ENCODE data around the gene KIF16B.

The KIF16B gene

DNA sequence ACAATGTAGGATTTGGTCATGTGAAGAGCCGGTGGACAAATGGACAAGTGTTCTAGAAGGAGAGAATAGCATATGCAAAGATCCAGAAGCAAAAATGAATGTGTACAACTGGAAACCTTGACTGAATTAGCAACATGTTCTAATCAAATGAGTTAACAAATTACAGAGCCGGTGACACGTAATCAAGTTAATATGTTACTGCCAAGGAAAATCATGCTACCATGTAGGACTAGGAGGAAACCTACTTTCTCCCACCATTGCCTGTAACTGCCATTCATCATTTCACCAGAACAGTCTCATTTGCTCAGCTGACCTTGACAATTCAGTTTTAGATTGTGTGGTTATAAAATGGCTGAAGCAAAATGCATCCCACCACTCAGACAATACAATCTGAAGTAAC lies 179.4 kb downstream of the KIF16B start:
- TF ChIP-seq, protein P1, sequence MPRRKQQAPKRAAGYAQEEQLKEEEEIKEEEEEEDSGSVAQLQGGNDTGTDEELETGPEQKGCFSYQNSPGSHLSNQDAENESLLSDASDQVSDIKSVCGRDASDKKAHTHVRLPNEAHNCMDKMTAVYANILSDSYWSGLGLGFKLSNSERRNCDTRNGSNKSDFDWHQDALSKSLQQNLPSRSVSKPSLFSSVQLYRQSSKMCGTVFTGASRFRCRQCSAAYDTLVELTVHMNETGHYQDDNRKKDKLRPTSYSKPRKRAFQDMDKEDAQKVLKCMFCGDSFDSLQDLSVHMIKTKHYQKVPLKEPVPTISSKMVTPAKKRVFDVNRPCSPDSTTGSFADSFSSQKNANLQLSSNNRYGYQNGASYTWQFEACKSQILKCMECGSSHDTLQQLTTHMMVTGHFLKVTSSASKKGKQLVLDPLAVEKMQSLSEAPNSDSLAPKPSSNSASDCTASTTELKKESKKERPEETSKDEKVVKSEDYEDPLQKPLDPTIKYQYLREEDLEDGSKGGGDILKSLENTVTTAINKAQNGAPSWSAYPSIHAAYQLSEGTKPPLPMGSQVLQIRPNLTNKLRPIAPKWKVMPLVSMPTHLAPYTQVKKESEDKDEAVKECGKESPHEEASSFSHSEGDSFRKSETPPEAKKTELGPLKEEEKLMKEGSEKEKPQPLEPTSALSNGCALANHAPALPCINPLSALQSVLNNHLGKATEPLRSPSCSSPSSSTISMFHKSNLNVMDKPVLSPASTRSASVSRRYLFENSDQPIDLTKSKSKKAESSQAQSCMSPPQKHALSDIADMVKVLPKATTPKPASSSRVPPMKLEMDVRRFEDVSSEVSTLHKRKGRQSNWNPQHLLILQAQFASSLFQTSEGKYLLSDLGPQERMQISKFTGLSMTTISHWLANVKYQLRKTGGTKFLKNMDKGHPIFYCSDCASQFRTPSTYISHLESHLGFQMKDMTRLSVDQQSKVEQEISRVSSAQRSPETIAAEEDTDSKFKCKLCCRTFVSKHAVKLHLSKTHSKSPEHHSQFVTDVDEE (CRISPR knock-in tag; IDR thresholded peaks at IDR 0.05) = no peak
- TF ChIP-seq TOX (CRISPR knock-in tag; IDR thresholded peaks at IDR 0.05; ENCODE audit: borderline replicate concordance) (no peak), ISL1 (CRISPR knock-in tag; IDR thresholded peaks at IDR 0.05) (no peak), GLIS3 (CRISPR knock-in tag; IDR thresholded peaks at IDR 0.05) (no peak), ZC3H10 (CRISPR knock-in tag; IDR thresholded peaks at IDR 0.05) (no peak), PPARA (CRISPR knock-in tag; IDR thresholded peaks at IDR 0.05; ENCODE audit: borderline replicate concordance) (no peak), OSR1 (CRISPR knock-in tag; IDR thresholded peaks at IDR 0.05) (no peak), RARB (CRISPR knock-in tag; IDR thresholded peaks at IDR 0.05) (no peak)
- TF ChIP-seq, protein P2, sequence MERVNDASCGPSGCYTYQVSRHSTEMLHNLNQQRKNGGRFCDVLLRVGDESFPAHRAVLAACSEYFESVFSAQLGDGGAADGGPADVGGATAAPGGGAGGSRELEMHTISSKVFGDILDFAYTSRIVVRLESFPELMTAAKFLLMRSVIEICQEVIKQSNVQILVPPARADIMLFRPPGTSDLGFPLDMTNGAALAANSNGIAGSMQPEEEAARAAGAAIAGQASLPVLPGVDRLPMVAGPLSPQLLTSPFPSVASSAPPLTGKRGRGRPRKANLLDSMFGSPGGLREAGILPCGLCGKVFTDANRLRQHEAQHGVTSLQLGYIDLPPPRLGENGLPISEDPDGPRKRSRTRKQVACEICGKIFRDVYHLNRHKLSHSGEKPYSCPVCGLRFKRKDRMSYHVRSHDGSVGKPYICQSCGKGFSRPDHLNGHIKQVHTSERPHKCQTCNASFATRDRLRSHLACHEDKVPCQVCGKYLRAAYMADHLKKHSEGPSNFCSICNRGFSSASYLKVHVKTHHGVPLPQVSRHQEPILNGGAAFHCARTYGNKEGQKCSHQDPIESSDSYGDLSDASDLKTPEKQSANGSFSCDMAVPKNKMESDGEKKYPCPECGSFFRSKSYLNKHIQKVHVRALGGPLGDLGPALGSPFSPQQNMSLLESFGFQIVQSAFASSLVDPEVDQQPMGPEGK (CRISPR knock-in tag; IDR thresholded peaks at IDR 0.05; ENCODE audit: borderline replicate concordance) = no peak
- ATAC-seq = no peak

DNA sequence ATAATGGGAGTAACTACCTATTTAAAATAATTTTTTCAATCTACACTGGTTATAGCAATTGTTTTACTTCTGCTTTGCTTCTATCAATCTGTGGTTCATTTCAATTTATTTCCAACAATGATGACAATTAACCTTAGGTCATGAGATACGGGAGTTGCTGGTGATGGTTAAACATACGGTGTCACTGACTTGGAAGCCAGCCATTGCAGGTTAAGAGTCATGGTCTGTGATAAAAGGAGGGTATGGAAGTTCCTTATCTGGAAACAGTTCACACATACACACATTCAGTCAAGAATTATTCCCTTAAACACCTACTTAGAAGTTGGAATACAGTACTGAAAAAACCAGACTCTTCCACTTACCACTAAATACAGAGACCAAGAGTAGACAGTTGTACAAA lies 180.0 kb downstream of the KIF16B start:
- no peak for ATAC-seq

More for the DNA sequence above, 180.0 kb downstream of the KIF16B start:
- TF ChIP-seq, protein P2 (CRISPR knock-in tag; IDR thresholded peaks at IDR 0.05; ENCODE audit: borderline replicate concordance) = no peak
- no peak for TF ChIP-seq ZNF565 (CRISPR knock-in tag; conservative IDR thresholded peaks at IDR 0.05; ENCODE audit: low read depth)
- TF ChIP-seq ZFP3 (CRISPR knock-in tag; IDR thresholded peaks at IDR 0.05) = no peak
- TF ChIP-seq, protein P3, sequence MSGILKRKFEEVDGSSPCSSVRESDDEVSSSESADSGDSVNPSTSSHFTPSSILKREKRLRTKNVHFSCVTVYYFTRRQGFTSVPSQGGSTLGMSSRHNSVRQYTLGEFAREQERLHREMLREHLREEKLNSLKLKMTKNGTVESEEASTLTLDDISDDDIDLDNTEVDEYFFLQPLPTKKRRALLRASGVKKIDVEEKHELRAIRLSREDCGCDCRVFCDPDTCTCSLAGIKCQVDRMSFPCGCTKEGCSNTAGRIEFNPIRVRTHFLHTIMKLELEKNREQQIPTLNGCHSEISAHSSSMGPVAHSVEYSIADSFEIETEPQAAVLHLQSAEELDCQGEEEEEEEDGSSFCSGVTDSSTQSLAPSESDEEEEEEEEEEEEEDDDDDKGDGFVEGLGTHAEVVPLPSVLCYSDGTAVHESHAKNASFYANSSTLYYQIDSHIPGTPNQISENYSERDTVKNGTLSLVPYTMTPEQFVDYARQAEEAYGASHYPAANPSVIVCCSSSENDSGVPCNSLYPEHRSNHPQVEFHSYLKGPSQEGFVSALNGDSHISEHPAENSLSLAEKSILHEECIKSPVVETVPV (CRISPR knock-in tag; IDR thresholded peaks at IDR 0.05) = no peak
- no peak for TF ChIP-seq OSR1 (CRISPR knock-in tag; IDR thresholded peaks at IDR 0.05)
- TF ChIP-seq, protein P4, sequence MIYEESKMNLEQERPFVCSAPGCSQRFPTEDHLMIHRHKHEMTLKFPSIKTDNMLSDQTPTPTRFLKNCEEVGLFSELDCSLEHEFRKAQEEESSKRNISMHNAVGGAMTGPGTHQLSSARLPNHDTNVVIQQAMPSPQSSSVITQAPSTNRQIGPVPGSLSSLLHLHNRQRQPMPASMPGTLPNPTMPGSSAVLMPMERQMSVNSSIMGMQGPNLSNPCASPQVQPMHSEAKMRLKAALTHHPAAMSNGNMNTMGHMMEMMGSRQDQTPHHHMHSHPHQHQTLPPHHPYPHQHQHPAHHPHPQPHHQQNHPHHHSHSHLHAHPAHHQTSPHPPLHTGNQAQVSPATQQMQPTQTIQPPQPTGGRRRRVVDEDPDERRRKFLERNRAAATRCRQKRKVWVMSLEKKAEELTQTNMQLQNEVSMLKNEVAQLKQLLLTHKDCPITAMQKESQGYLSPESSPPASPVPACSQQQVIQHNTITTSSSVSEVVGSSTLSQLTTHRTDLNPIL (CRISPR knock-in tag; IDR thresholded peaks at IDR 0.05; ENCODE audit: low read depth) = no peak
- TF ChIP-seq ARNTL (CRISPR knock-in tag; IDR thresholded peaks at IDR 0.05; ENCODE audit: borderline replicate concordance, low read depth) = no peak
- TF ChIP-seq ZFP30 (CRISPR knock-in tag; IDR thresholded peaks at IDR 0.05) = no peak
- no peak for TF ChIP-seq ZNF8 (CRISPR knock-in tag; IDR thresholded peaks at IDR 0.05)
- no peak for TF ChIP-seq ESRRG (CRISPR knock-in tag; IDR thresholded peaks at IDR 0.05)
- TF ChIP-seq RARB (CRISPR knock-in tag; IDR thresholded peaks at IDR 0.05) = no peak
- TF ChIP-seq TOX (CRISPR knock-in tag; IDR thresholded peaks at IDR 0.05; ENCODE audit: borderline replicate concordance) = no peak
- TF ChIP-seq, protein P1 (CRISPR knock-in tag; IDR thresholded peaks at IDR 0.05) = no peak
- TF ChIP-seq ISL1 (CRISPR knock-in tag; IDR thresholded peaks at IDR 0.05) = no peak
- TF ChIP-seq GLIS3 (CRISPR knock-in tag; IDR thresholded peaks at IDR 0.05) = no peak
- TF ChIP-seq PPARA (CRISPR knock-in tag; IDR thresholded peaks at IDR 0.05; ENCODE audit: borderline replicate concordance) = no peak
- no peak for TF ChIP-seq TCF4 (CRISPR knock-in tag; IDR thresholded peaks at IDR 0.05; ENCODE audit: borderline replicate concordance)

Measured in SK-N-SH treated with all-trans-retinoic acid at 6 μM for 48 hours (cell line).